ENCODE results near the gene SCUBE3.

SCUBE3 gene

DNA sequence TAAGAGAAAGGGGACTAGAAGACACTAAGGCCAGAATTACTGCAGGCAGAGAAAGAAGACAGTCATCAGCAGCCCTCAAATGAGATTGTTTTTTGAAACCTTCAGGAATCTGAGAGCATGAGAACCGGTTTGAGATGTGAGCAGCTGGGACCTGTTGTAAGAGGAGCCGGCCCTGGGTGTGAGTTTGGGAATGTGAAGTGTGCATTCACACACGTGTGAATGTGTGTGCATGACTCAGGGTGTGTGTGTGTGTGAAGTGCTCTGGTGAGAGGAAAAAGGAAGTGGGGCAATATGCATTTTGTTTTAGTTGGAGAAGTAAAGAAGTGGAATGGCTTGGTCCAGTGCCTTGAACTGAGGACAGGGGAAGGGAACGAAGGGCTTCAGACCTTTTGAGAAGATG, 4.3 kb downstream of the SCUBE3 start:
- Histone ChIP-seq H3K4me3 (ENCODE audit: low read depth, low read length, poor library complexity, severe bottlenecking) (no peak overlapping the region), H3K9me2 (ENCODE audit: low read depth, low read length) (no peaks in the 10 kb centered on the region), H3K4me1 (ENCODE audit: insufficient read depth, low read length, severe bottlenecking) (no peaks in the 10 kb centered on the region), H3K27ac (ENCODE audit: low read depth, low read length, poor library complexity, severe bottlenecking) (no peak overlapping the region), H3K36me3 (ENCODE audit: insufficient read depth, low read length) (no peaks in the 10 kb centered on the region), H3K79me2 (ENCODE audit: insufficient read depth, low read length) (no peaks in the 10 kb centered on the region), H3K9ac (ENCODE audit: low read length) (no peak overlapping the region), H3K27me3 (ENCODE audit: insufficient read depth, low read length) (peaks cover 5% of the 10 kb centered on the region; the same call in 1 of the 2 replicates), H3K4me2 (ENCODE audit: low read length) (no peak overlapping the region), H4K20me1 (ENCODE audit: insufficient read depth, low read length) (no peaks in the 10 kb centered on the region), H3F3A (ENCODE audit: insufficient read depth, low read length) (no peaks in the 10 kb centered on the region), H3K9me3 (ENCODE audit: low read length) (no peaks in the 10 kb centered on the region), H2AFZ (ENCODE audit: low read length) (no peak overlapping the region)
- TF ChIP-seq, protein P1, sequence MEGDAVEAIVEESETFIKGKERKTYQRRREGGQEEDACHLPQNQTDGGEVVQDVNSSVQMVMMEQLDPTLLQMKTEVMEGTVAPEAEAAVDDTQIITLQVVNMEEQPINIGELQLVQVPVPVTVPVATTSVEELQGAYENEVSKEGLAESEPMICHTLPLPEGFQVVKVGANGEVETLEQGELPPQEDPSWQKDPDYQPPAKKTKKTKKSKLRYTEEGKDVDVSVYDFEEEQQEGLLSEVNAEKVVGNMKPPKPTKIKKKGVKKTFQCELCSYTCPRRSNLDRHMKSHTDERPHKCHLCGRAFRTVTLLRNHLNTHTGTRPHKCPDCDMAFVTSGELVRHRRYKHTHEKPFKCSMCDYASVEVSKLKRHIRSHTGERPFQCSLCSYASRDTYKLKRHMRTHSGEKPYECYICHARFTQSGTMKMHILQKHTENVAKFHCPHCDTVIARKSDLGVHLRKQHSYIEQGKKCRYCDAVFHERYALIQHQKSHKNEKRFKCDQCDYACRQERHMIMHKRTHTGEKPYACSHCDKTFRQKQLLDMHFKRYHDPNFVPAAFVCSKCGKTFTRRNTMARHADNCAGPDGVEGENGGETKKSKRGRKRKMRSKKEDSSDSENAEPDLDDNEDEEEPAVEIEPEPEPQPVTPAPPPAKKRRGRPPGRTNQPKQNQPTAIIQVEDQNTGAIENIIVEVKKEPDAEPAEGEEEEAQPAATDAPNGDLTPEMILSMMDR (IDR thresholded peaks at IDR 0.05; ENCODE audit: low read length), result no peak

DNA sequence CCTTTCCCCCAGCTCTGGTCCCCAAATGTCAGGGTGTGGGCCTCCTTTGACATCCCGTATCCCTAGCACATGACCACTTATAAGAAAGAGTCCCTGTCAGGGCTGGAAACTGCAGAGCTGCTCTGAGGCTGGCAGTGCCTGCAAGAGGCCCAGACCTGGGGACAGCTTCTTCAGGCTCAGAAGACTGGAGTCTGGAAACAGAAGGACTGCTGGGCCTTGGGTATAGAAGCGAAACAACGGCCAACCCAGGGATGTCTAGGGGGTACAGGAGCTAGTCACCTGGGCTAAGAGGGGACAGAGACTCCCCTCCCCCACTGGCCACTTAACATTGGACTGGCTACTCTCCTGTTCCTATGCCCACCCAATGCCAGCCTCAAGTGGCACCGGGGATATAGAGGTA, 4.7 kb downstream of the SCUBE3 start:
- Histone ChIP-seq H2AFZ (ENCODE audit: low read length) (no peak overlapping the region), H3K4me2 (ENCODE audit: low read length) (no peak overlapping the region), H3K79me2 (ENCODE audit: insufficient read depth, low read length) (no peaks in the 10 kb centered on the region), H3F3A (ENCODE audit: insufficient read depth, low read length) (no peaks in the 10 kb centered on the region), H3K27ac (ENCODE audit: low read depth, low read length, poor library complexity, severe bottlenecking) (no peak overlapping the region), H3K4me1 (ENCODE audit: insufficient read depth, low read length, severe bottlenecking) (no peaks in the 10 kb centered on the region), H3K9me2 (ENCODE audit: low read depth, low read length) (no peaks in the 10 kb centered on the region), H3K36me3 (ENCODE audit: insufficient read depth, low read length) (no peaks in the 10 kb centered on the region), H3K9ac (ENCODE audit: low read length) (no peak overlapping the region), H3K4me3 (ENCODE audit: low read depth, low read length, poor library complexity, severe bottlenecking) (no peak overlapping the region), H3K27me3 (ENCODE audit: insufficient read depth, low read length) (0 out of 2 replicates have a peak, but pooled peaks cover 1% of the 10 kb centered on the region), H3K9me3 (ENCODE audit: low read length) (no peaks in the 10 kb centered on the region), H4K20me1 (ENCODE audit: insufficient read depth, low read length) (no peaks in the 10 kb centered on the region)
- TF ChIP-seq EZH2 (IDR thresholded peaks at IDR 0.05; ENCODE audit: borderline replicate concordance, low read length), result no peak
- TF ChIP-seq, protein P1 (IDR thresholded peaks at IDR 0.05; ENCODE audit: low read length), result no peak

DNA sequence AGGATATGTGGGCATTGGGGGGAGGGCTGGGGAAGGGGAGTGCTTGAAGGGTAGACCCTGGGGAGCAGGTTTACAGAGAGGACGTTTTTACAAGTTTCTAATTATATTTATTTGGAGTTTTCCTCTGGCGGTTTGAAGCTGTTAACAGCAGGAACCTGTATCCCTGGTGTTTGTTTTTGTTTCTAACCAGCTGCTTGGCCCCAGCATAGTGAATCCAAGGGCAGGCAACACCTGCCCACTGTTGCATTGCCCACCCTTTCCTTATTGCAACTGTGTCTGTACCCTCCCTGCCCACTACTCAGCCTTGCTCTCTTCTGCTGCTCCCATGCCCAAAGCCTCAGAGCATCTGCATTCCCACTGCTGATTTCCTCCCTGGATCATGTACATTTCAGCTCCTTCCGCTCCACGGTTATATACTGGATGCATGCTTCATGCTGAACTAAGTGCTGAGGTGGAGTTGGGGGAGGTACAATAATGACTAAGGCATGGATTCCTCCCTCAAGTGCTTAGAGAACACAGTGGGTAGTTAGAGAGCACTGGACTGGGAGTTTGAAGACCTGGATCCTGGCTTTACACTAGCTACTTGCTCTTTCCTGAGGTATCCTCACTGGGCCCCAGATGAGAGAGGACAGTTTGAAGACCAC, 6.0 kb downstream of the SCUBE3 start:
- no peaks in the 10 kb centered on the region for H4K20me1 ChIP-seq (ENCODE audit: insufficient read depth, low read length)
- TF ChIP-seq, protein P1 (IDR thresholded peaks at IDR 0.05; ENCODE audit: low read length), result no peak
- TF ChIP-seq EZH2 (IDR thresholded peaks at IDR 0.05; ENCODE audit: borderline replicate concordance, low read length), result no peak
- no peaks in the 10 kb centered on the region for H3K4me1 ChIP-seq (ENCODE audit: insufficient read depth, low read length, severe bottlenecking)
- no peaks in the 10 kb centered on the region for H3K27me3 ChIP-seq (ENCODE audit: insufficient read depth, low read length)
- H3K79me2 ChIP-seq (ENCODE audit: insufficient read depth, low read length), result no peaks in the 10 kb centered on the region
- no peaks in the 10 kb centered on the region for H3K9me2 ChIP-seq (ENCODE audit: low read depth, low read length)
- no peak overlapping the region for H3K4me3 ChIP-seq (ENCODE audit: low read depth, low read length, poor library complexity, severe bottlenecking)
- H3F3A ChIP-seq (ENCODE audit: insufficient read depth, low read length), result no peaks in the 10 kb centered on the region
- no peak overlapping the region for H3K27ac ChIP-seq (ENCODE audit: low read depth, low read length, poor library complexity, severe bottlenecking)
- H3K4me2 ChIP-seq (ENCODE audit: low read length), result no peak overlapping the region
- no peak overlapping the region for H2AFZ ChIP-seq (ENCODE audit: low read length)
- no peak overlapping the region for H3K9ac ChIP-seq (ENCODE audit: low read length)
- H3K36me3 ChIP-seq (ENCODE audit: insufficient read depth, low read length), result no peaks in the 10 kb centered on the region
- no peaks in the 10 kb centered on the region for H3K9me3 ChIP-seq (ENCODE audit: low read length)
